Kidney epithelial cell (primary cell): ENCODE measurements around the gene PACRG. TPM values are rescaled to one million over a fixed set of nuclear protein-coding genes. Genes with fewer than 3 reads are reported as not detected.

Experiments used
- DNase-seq: peaks from one replicate; pipeline ENCODE4 v3.0.0-alpha.2; 2010; ENCODE audit warnings: low read depth
- H3K27me3 ChIP-seq: 2 replicates; pipeline ENCODE4 v1.6.0; 2011; ENCODE audit warnings: low read length; ENCODE audit not compliant: control insufficient read depth, insufficient read depth
- H3K36me3 ChIP-seq: 2 replicates; pipeline ENCODE4 v1.5.1; 2011; ENCODE audit warnings: low read length; ENCODE audit not compliant: control insufficient read depth, insufficient read depth
- H3K4me3 ChIP-seq: 2 replicates; pipeline ENCODE4 v1.5.1; 2011; ENCODE audit warnings: low read depth, mild to moderate bottlenecking, control low read depth, low read length
- CTCF ChIP-seq: IDR thresholded peaks from 2 replicates; pipeline ENCODE4 v1.5.1; 2011; ENCODE audit warnings: mild to moderate bottlenecking, moderate library complexity, low read length, control low read depth, inconsistent platforms; ENCODE audit not compliant: insufficient read depth, poor library complexity, severe bottlenecking
- total RNA-seq: library from RNA; depleted of rRNA; stranded (reverse); fragments of >200 nt; gene quantifications from 2 replicates; pipeline ENCODE4 v1.2.3, GENCODE V29; 2015

The PACRG gene
- total RNA-seq, 1 donor from 2014 or later: 0.29 TPM

GRCh38 chr6:163282672-163283071 is 554.9 kb downstream of the PACRG start:
- Histone ChIP-seq H3K36me3 (no peaks in the 10 kb centered on the region), H3K27me3 (no peaks in the 10 kb centered on the region), H3K4me3 (no peak overlapping the region)
- TF ChIP-seq CTCF: no peak
- no peak for DNase-seq

- TF ChIP-seq CTCF: no peak
- H3K36me3 ChIP-seq: no peaks in the 10 kb centered on the region
- no peaks in the 10 kb centered on the region for H3K27me3 ChIP-seq
- no peak for DNase-seq
- no peak overlapping the region for H3K4me3 ChIP-seq
Measured at GRCh38 chr6:163284151-163284550, 556.4 kb downstream of the PACRG start.

GRCh38 chr6:163285691-163286090 is 557.9 kb downstream of the PACRG start:
- no peak for TF ChIP-seq CTCF
- no peaks in the 10 kb centered on the region for H3K27me3 ChIP-seq
- DNase-seq: no peak
- H3K36me3 ChIP-seq: no peaks in the 10 kb centered on the region
- no peak overlapping the region for H3K4me3 ChIP-seq

- H3K36me3 ChIP-seq: no peaks in the 10 kb centered on the region
- no peak overlapping the region for H3K4me3 ChIP-seq
- no peak for DNase-seq
- H3K27me3 ChIP-seq: no peaks in the 10 kb centered on the region
- no peak for TF ChIP-seq CTCF
Measured at GRCh38 chr6:163287626-163288025, 559.9 kb downstream of the PACRG start.

GRCh38 chr6:163288066-163288465 is 560.3 kb downstream of the PACRG start:
- no peak for DNase-seq
- Histone ChIP-seq H3K27me3 (no peaks in the 10 kb centered on the region), H3K4me3 (no peak overlapping the region), H3K36me3 (no peaks in the 10 kb centered on the region)
- no peak for TF ChIP-seq CTCF

GRCh38 chr6:163288915-163289314 is 561.1 kb downstream of the PACRG start:
- no peak for DNase-seq
- no peak overlapping the region for H3K4me3 ChIP-seq
- no peaks in the 10 kb centered on the region for H3K36me3 ChIP-seq
- no peak for TF ChIP-seq CTCF
- no peaks in the 10 kb centered on the region for H3K27me3 ChIP-seq
